Measurements from ENCODE around the gene TUFT1. TPM values are rescaled to one million over a fixed set of nuclear protein-coding genes. Genes with fewer than 3 reads are reported as not detected.

TUFT1 gene
- total and polyA plus RNA-seq, 2 of the 4 experiments (the other 2 are of a cell fraction), result 21.2 to 30.3 TPM

GRCh38 chr1:151511636-151512215 is 28.4 kb upstream of the TUFT1 start:
- Histone ChIP-seq H3K9me1 (ENCODE audit: insufficient read depth, low read length) (0 out of 2 replicates have a peak, but pooled peaks cover 3% of the 10 kb centered on the region), H3K4me3 (ENCODE audit: insufficient read depth, low read depth, low read length) (peak overlapping the region; percentile 54), H4K8ac (ENCODE audit: low read depth in 2 of 2, low read length in 2 of 2) (no peak overlapping the region), H3K23ac (ENCODE audit: low read depth, low read length) (peak overlapping the region; percentile 78; the same call in 1 of the 2 replicates), H4K5ac (ENCODE audit: low read depth, low read length) (no peak overlapping the region), H3K18ac (ENCODE audit: low read depth, low read length) (no peak overlapping the region), H3K36me3 (ENCODE audit: control insufficient read depth, insufficient read depth, low read length) (no peaks in the 10 kb centered on the region), H2AFZ (replicated peaks; ENCODE audit: low read length, poor library complexity) (peak overlapping the region; percentile 92), H2BK5ac (ENCODE audit: low read depth, low read length, poor library complexity, severe bottlenecking) (no peak overlapping the region), H3K14ac (replicated peaks; ENCODE audit: low read depth, low read length) (no peak overlapping the region), H3K4me2 (ENCODE audit: low read depth, low read length) (peak overlapping the region; percentile 89), H3K56ac (ENCODE audit: extremely low read depth, insufficient read depth, low read length) (no peak overlapping the region), H3K9ac (ENCODE audit: low read depth, low read length) (peak overlapping the region; percentile 55), H3K4me1 (ENCODE audit: control insufficient read depth, insufficient read depth, low read length) (peaks cover 4% of the 10 kb centered on the region), H2AK9ac (replicated peaks; ENCODE audit: low read depth, low read length, poor library complexity) (peak overlapping the region; percentile 63), H3K9me3 (ENCODE audit: control insufficient read depth, insufficient read depth, low read length) (no peaks in the 10 kb centered on the region), H2AK5ac (ENCODE audit: low read depth, low read length) (no peak overlapping the region), H3K79me1 (ENCODE audit: low read depth in 1 of 2, low read length in 2 of 2) (no peaks in the 10 kb centered on the region), H3K27ac (ENCODE audit: insufficient read depth, low read length) (no peak overlapping the region), H2BK15ac (ENCODE audit: low read depth, low read length) (no peak overlapping the region), H4K20me1 (ENCODE audit: insufficient read depth, low read length) (no peaks in the 10 kb centered on the region), H4K91ac (ENCODE audit: insufficient read depth, low read depth, low read length) (no peak overlapping the region), H2BK120ac (ENCODE audit: low read depth, low read length) (no peak overlapping the region), H3K4ac (ENCODE audit: low read depth, low read length) (peak overlapping the region; percentile 22; the same call in 1 of the 2 replicates), H3K27me3 (ENCODE audit: control insufficient read depth, insufficient read depth, low read length) (peaks cover 34% of the 10 kb centered on the region), H2BK20ac (ENCODE audit: low read depth, low read length) (no peak overlapping the region)
- ATAC-seq (ENCODE audit: low read depth) (peak; percentile 51), DNase-seq (no peak)
- no TSS peak for BruUV-seq (replicated peaks)
- POLR2A ChIA-PET (ENCODE audit: unreplicated experiment), result no interaction called here
- in situ Hi-C loops (cut with MboI; ENCODE audit: low sequenced_read_pairs) (no loop called here), dilution Hi-C loops (cut with HindIII; ENCODE audit: low sequenced_read_pairs, unreplicated experiment) (no loop called here), intact Hi-C loops (cut with micrococcal nuclease) (loop anchor here (5.0 kb wide), 1 partner anchor 39 kb away; no protein-coding TSS in a partner anchor)
- TF ChIP-seq RFX5 (IDR thresholded peaks at IDR 0.05; ENCODE audit: low read depth, low read length) (no peak), CEBPB (IDR thresholded peaks at IDR 0.05; ENCODE audit: low read depth, low read length) (no peak), CHD1 (IDR thresholded peaks at IDR 0.05; ENCODE audit: low read depth, low read length) (no peak), RCOR1 (IDR thresholded peaks at IDR 0.05; ENCODE audit: insufficient replicate concordance, low read length) (no peak), NFE2L2 (IDR thresholded peaks at IDR 0.05; ENCODE audit: low read depth, low read length) (no peak)
- WGBS, 2 experiments (ENCODE audit: extremely low coverage in 2 of 2, insufficient read length in 1 of 2), result 0% methylated on average over 9 of the region's 23 CpGs; no CpG with 5 or more reads in 1 of the 2 experiments
- CTCF ChIA-PET, result interaction anchor here (1.2 kb wide), 1 partner anchor 9 kb away, joined by 4 read pairs; no protein-coding TSS in a partner anchor
